Loucy (cell line): ENCODE results near the gene AURKAIP1.
"Not testable (repeated sequence)": the region's sequence is repeated elsewhere in the genome, so short reads cannot be mapped to it uniquely, and the experiment has no call there.

Source experiments
- H2AFZ ChIP-seq: fragments of 200-600 bp; sonication (generic); 2 replicates; pipeline ENCODE4 v1.6.0; 2016; ENCODE audit warnings: antibody characterized with exemption, mild to moderate bottlenecking, low read length, moderate library complexity
- H3F3A ChIP-seq: fragments of 200-600 bp; 2 replicates; pipeline ENCODE4 v1.6.0; 2016; ENCODE audit warnings: antibody characterized with exemption, low read depth, mild to moderate bottlenecking
- H3K27me3 ChIP-seq: fragments of 200-600 bp; sonication (generic); 2 replicates; pipeline ENCODE4 v1.6.1; 2014; ENCODE audit warnings: low read length, mild to moderate bottlenecking; ENCODE audit not compliant: insufficient read depth, poor library complexity, severe bottlenecking
- H3K36me3 ChIP-seq: fragments of 200-600 bp; sonication (generic); 2 replicates; pipeline ENCODE4 v1.6.1; 2016; ENCODE audit warnings: low read length; ENCODE audit not compliant: insufficient read depth
- H3K4me1 ChIP-seq: fragments of 200-600 bp; sonication (generic); 2 replicates; pipeline ENCODE4 v1.5.1; 2014; ENCODE audit warnings: low read length, mild to moderate bottlenecking; ENCODE audit not compliant: insufficient read depth, poor library complexity, severe bottlenecking
- H3K4me2 ChIP-seq: fragments of 200-600 bp; sonication (generic); 2 replicates; pipeline ENCODE4 v1.6.0; 2014; ENCODE audit warnings: antibody characterized with exemption, low read length, low read depth, mild to moderate bottlenecking; ENCODE audit not compliant: poor library complexity, severe bottlenecking
- H3K4me3 ChIP-seq: fragments of 200-600 bp; sonication (generic); 2 replicates; pipeline ENCODE4 v1.5.1; 2014; ENCODE audit warnings: low read length, mild to moderate bottlenecking, mixed read lengths; ENCODE audit not compliant: poor library complexity, severe bottlenecking
- H3K79me2 ChIP-seq: fragments of 200-600 bp; sonication (generic); 2 replicates; pipeline ENCODE4 v1.6.1; 2014; ENCODE audit warnings: low read length; ENCODE audit not compliant: insufficient read depth
- H3K9ac ChIP-seq: fragments of 200-600 bp; sonication (generic); 2 replicates; pipeline ENCODE4 v1.6.0; 2014; ENCODE audit warnings: mild to moderate bottlenecking, low read depth, low read length, moderate library complexity; ENCODE audit not compliant: poor library complexity, severe bottlenecking
- H3K9me2 ChIP-seq: fragments of 200-600 bp; sonication (generic); replicated peaks from 2 replicates; pipeline ENCODE4 v1.6.1; 2016; ENCODE audit warnings: low read depth, low read length, mixed read lengths
- H3K9me3 ChIP-seq: fragments of 200-600 bp; sonication (generic); 2 replicates; pipeline ENCODE4 v1.6.1; 2014; ENCODE audit warnings: mild to moderate bottlenecking, antibody characterized with exemption, low read length, low read depth; ENCODE audit not compliant: insufficient read depth
- H4K20me1 ChIP-seq: fragments of 200-600 bp; sonication (generic); 2 replicates; pipeline ENCODE4 v1.6.0; 2014; ENCODE audit warnings: antibody characterized with exemption, low read length, mild to moderate bottlenecking; ENCODE audit not compliant: insufficient read depth, poor library complexity, severe bottlenecking
- EZH2phosphoT487 ChIP-seq: fragments of 200-600 bp; IDR thresholded peaks from 2 replicates; pipeline ENCODE4 v1.6.1; 2018; ENCODE audit warnings: antibody characterized with exemption, mild to moderate bottlenecking, moderate library complexity, borderline replicate concordance
- TF ChIP-seq, protein P1 (sequence below): fragments of 200-600 bp; sonication (generic); conservative IDR thresholded peaks from 2 replicates; pipeline ENCODE4 v1.5.1; 2014; ENCODE audit warnings: mild to moderate bottlenecking, antibody characterized with exemption, low read length

Gene AURKAIP1

DNA sequence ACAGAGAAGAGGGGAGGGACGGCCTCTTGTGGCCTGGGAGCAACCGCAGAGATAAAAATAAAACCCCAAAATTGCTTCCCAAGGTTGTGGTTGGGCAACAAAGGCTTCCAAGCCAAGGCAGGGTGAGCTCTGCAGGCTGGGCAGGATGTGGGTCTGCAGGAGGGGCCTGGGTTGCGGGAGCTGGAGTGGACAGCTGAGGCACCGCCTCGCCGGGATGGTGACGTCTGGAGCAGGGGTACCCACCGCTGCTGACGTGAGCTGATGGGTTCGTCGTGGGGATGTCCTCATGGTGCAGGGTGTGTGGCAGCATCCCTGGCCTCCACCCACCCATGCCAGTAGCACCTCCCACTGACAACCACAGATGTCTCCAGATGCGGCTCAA is 3.7 kb downstream of the AURKAIP1 start:
- H3K4me2 ChIP-seq, result peak overlapping the region; percentile 99

DNA sequence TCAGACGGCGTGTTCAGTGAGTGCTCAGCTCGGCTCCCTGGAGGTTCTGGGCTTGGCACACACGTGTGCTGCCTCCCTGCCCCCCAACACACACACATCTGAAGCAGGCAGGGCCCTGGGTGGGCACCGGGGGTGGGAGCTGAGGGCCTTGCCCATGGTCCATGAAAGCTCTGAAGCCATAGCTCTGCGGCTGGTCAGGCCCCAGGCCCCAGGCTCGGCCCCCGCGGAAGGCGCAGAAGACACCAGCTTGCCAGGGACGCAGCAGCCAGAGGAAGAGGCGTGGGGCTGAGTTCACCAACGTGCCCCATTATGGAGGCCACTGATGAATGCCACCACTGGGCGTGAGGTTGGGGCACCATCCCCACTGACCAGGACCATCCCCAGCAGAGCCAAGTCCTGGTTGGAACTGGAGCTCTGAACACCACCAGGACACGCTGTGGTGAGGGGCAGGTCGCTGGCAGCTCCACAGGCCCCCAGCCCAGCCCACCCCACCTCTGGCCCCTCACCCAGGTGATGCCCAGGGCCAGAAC is 4.2 kb downstream of the AURKAIP1 start:
- Histone ChIP-seq H3K4me2 (peak overlapping the region; percentile 99), H3K79me2 (peaks cover 29% of the 10 kb centered on the region), H3K4me3 (no peak overlapping the region), H4K20me1 (peaks cover 26% of the 10 kb centered on the region), H3K9ac (no peak overlapping the region), H3K4me1 (peaks cover 28% of the 10 kb centered on the region), H3F3A (no peaks in the 10 kb centered on the region), H3K9me3 (no peaks in the 10 kb centered on the region; the same call in 1 of the 2 replicates), H3K9me2 (no peaks in the 10 kb centered on the region), H3K27me3 (no peaks in the 10 kb centered on the region), H2AFZ (no peak overlapping the region), H3K36me3 (no peaks in the 10 kb centered on the region)
- TF ChIP-seq, protein P1, sequence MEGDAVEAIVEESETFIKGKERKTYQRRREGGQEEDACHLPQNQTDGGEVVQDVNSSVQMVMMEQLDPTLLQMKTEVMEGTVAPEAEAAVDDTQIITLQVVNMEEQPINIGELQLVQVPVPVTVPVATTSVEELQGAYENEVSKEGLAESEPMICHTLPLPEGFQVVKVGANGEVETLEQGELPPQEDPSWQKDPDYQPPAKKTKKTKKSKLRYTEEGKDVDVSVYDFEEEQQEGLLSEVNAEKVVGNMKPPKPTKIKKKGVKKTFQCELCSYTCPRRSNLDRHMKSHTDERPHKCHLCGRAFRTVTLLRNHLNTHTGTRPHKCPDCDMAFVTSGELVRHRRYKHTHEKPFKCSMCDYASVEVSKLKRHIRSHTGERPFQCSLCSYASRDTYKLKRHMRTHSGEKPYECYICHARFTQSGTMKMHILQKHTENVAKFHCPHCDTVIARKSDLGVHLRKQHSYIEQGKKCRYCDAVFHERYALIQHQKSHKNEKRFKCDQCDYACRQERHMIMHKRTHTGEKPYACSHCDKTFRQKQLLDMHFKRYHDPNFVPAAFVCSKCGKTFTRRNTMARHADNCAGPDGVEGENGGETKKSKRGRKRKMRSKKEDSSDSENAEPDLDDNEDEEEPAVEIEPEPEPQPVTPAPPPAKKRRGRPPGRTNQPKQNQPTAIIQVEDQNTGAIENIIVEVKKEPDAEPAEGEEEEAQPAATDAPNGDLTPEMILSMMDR, result no peak
- TF ChIP-seq EZH2phosphoT487, result no peak

More for the DNA sequence above, 3.7 kb downstream of the AURKAIP1 start:
- H3K9me2 ChIP-seq, result no peaks in the 10 kb centered on the region
- H3K79me2 ChIP-seq, result peaks cover 34% of the 10 kb centered on the region
- no peaks in the 10 kb centered on the region for H3K27me3 ChIP-seq
- TF ChIP-seq, protein P1, result no peak
- TF ChIP-seq EZH2phosphoT487, result no peak
- no peaks in the 10 kb centered on the region for H3F3A ChIP-seq
- H3K36me3 ChIP-seq, result no peaks in the 10 kb centered on the region
- peak overlapping the region; percentile 16 for H3K9ac ChIP-seq
- H3K4me1 ChIP-seq, result peaks cover 33% of the 10 kb centered on the region
- no peaks in the 10 kb centered on the region; the same call in 1 of the 2 replicates for H3K9me3 ChIP-seq
- no peak overlapping the region for H2AFZ ChIP-seq
- peaks cover 26% of the 10 kb centered on the region for H4K20me1 ChIP-seq
- peak overlapping the region; percentile 66 for H3K4me3 ChIP-seq

DNA sequence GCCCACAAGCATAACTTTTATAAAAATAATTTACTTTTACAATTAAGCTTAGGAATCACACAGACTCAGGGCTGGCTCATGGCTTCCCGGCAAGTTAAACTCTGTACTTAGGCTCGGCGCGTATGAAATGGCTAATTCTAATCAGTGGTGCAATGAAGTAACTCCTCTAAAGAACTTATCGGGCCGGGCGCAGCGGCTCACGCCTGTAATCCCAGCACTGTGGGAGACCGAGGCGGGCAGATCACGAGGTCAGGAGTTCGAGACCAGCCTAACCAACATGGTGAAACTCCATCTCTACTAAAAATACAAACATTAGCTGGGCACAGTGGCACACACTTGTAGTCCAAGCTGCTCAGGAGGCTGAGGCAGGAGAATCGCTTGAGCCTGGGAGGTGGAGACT is 4.9 kb downstream of the AURKAIP1 start:
- not testable (repeated sequence) for H3K9ac ChIP-seq, H3K27me3 ChIP-seq, H3K36me3 ChIP-seq, H3K4me3 ChIP-seq, H3K4me2 ChIP-seq, H3K9me2 ChIP-seq, H3F3A ChIP-seq, H3K9me3 ChIP-seq, H2AFZ ChIP-seq
- peaks cover 29% of the 10 kb centered on the region for H3K79me2 ChIP-seq
- H3K4me1 ChIP-seq, result peaks cover 28% of the 10 kb centered on the region
- peaks cover 26% of the 10 kb centered on the region for H4K20me1 ChIP-seq

DNA sequence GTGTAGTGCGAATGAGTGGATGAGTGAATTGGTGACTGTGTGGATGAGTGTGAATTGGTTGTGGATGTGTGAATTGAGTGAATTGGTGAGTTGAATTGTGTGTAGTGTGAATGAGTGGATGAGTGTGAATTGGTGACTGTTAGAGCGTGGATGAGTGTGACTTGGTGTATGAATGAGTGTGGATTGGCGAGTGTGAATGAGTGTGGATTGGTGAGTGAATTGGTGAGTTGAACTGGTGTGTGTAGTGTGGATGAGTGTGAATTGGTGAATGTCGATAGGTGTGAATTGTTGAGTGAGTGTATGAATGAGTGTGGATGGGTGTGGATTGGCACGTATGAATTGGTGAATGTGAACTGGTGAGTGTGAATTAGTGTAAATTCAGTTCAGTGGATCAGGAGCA is 7.7 kb downstream of the AURKAIP1 start:
- no peak for TF ChIP-seq EZH2phosphoT487
- TF ChIP-seq, protein P1, result no peak
- no peaks in the 10 kb centered on the region for H3K36me3 ChIP-seq
- H4K20me1 ChIP-seq, result peaks cover 14% of the 10 kb centered on the region
- no peaks in the 10 kb centered on the region for H3K27me3 ChIP-seq
- no peak overlapping the region for H3K9ac ChIP-seq
- H3K9me2 ChIP-seq, result no peaks in the 10 kb centered on the region
- no peaks in the 10 kb centered on the region for H3F3A ChIP-seq
- H2AFZ ChIP-seq, result no peak overlapping the region
- H3K9me3 ChIP-seq, result no peaks in the 10 kb centered on the region; the same call in 1 of the 2 replicates
- no peak overlapping the region for H3K4me3 ChIP-seq
- peaks cover 6% of the 10 kb centered on the region; the same call in 1 of the 2 replicates for H3K79me2 ChIP-seq
- peaks cover 12% of the 10 kb centered on the region for H3K4me1 ChIP-seq
- H3K4me2 ChIP-seq, result no peak overlapping the region
